Thyroid gland (tissue), 4 donors: ENCODE results near the gene CEP57L1.

Experiments used
- POLR2A ChIP-seq, 2 donors: fragments of 450-650 bp; IDR thresholded peaks; one replicate each; pipeline ENCODE4 v1.6.1; 2017; ENCODE audit warnings: antibody characterized with exemption in 2 of 2, mild to moderate bottlenecking in 2 of 2, moderate library complexity in 1 of 2
- TF ChIP-seq, protein P1 (sequence below), 6 experiments: fragments of 200-600 bp in 3 of 6; fragments of 450-650 bp in 3 of 6; sonication (generic) in 3 of 6; IDR thresholded peaks; one replicate each; pipeline ENCODE4 v1.5.1; 2016 to 2019; ENCODE audit warnings: antibody characterized with exemption in 6 of 6, mild to moderate bottlenecking in 2 of 6, inconsistent platforms in 1 of 6, moderate library complexity in 1 of 6

DNA sequence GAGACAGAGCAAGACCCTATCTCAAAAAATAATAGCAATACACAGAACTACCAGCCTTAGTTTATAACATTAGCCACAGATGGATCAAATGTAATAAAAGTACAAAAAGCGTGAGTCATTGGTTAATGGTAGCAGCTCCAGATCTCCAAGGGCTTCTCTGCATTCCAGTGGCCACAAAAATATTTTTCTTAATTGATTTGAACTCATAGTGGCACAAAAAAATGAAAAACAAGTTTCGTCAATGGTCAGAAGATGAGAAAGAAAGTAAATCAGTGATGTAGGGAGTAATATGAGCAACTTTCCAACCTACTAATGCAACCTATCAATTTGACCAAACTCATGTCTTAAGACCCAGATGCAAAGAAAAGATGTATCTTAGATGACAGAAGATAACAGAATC is 79.6 kb downstream of the CEP57L1 start:
- TF ChIP-seq, protein P1, sequence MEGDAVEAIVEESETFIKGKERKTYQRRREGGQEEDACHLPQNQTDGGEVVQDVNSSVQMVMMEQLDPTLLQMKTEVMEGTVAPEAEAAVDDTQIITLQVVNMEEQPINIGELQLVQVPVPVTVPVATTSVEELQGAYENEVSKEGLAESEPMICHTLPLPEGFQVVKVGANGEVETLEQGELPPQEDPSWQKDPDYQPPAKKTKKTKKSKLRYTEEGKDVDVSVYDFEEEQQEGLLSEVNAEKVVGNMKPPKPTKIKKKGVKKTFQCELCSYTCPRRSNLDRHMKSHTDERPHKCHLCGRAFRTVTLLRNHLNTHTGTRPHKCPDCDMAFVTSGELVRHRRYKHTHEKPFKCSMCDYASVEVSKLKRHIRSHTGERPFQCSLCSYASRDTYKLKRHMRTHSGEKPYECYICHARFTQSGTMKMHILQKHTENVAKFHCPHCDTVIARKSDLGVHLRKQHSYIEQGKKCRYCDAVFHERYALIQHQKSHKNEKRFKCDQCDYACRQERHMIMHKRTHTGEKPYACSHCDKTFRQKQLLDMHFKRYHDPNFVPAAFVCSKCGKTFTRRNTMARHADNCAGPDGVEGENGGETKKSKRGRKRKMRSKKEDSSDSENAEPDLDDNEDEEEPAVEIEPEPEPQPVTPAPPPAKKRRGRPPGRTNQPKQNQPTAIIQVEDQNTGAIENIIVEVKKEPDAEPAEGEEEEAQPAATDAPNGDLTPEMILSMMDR (IDR thresholded peaks at IDR 0.05): no peak
- TF ChIP-seq POLR2A (IDR thresholded peaks at IDR 0.05): no peak
